Bronchial epithelial cell (primary cell): ENCODE measurements around the gene SIGLEC1. TPM values are rescaled to one million over a fixed set of nuclear protein-coding genes. Genes with fewer than 3 reads are reported as not detected.

ENCODE experiments used
- DNase-seq: peaks from one replicate; pipeline ENCODE4 v3.0.0-alpha.2; 2010; ENCODE audit warnings: low read depth
- FAIRE-seq: peaks from 2 replicates; lab custom pipeline; 2011; peaks lifted over from hg19 to GRCh38; lab: Jason Lieb, UNC
- H3K27me3 ChIP-seq: 2 replicates; pipeline ENCODE4 v1.5.1; 2011; ENCODE audit warnings: low read length; ENCODE audit not compliant: control insufficient read depth, insufficient read depth
- H3K36me3 ChIP-seq: 2 replicates; pipeline ENCODE4 v1.5.1; 2011; ENCODE audit warnings: low read length; ENCODE audit not compliant: control insufficient read depth, insufficient read depth
- H3K4me3 ChIP-seq: 2 replicates; pipeline ENCODE4 v1.5.1; 2011; ENCODE audit warnings: mild to moderate bottlenecking, low read depth, low read length, control low read depth
- CTCF ChIP-seq: IDR thresholded peaks from 2 replicates; pipeline ENCODE4 v1.5.1; 2011; ENCODE audit warnings: mild to moderate bottlenecking, moderate library complexity, low read length, control low read depth, inconsistent platforms; ENCODE audit not compliant: insufficient read depth, severe bottlenecking
- total RNA-seq: library from RNA; depleted of rRNA; stranded (reverse); fragments of >200 nt; gene quantifications from 2 replicates; pipeline ENCODE4 v1.2.1, GENCODE V29; 2014

SIGLEC1 gene
- total RNA-seq, 1 donor from 2014 or later = not detected

- no peak for TF ChIP-seq CTCF
- Histone ChIP-seq H3K36me3 (no peaks in the 10 kb centered on the region), H3K27me3 (no peaks in the 10 kb centered on the region), H3K4me3 (no peak overlapping the region)
- FAIRE-seq (no peak), DNase-seq (no peak)
Observed at GRCh38 chr20:3693376-3693775, 19.0 kb downstream of the SIGLEC1 start.

- Histone ChIP-seq H3K4me3 (no peak overlapping the region), H3K36me3 (no peaks in the 10 kb centered on the region), H3K27me3 (no peaks in the 10 kb centered on the region)
- FAIRE-seq (no peak), DNase-seq (no peak)
- no peak for TF ChIP-seq CTCF
Observed at GRCh38 chr20:3692706-3693294, 19.6 kb downstream of the SIGLEC1 start.

- no peaks in the 10 kb centered on the region for H3K36me3 ChIP-seq
- no peak for TF ChIP-seq CTCF
- H3K27me3 ChIP-seq = no peaks in the 10 kb centered on the region
- no peak for DNase-seq
- FAIRE-seq = no peak
- no peak overlapping the region for H3K4me3 ChIP-seq
Observed at GRCh38 chr20:3691897-3692296, 20.5 kb downstream of the SIGLEC1 start.

GRCh38 chr20:3691306-3691705 lies 21.1 kb downstream of the SIGLEC1 start:
- Histone ChIP-seq H3K36me3 (no peaks in the 10 kb centered on the region), H3K27me3 (peaks cover 2% of the 10 kb centered on the region), H3K4me3 (no peak overlapping the region)
- FAIRE-seq (no peak), DNase-seq (no peak)
- no peak for TF ChIP-seq CTCF

GRCh38 chr20:3690413-3690812 lies 22.0 kb downstream of the SIGLEC1 start:
- TF ChIP-seq CTCF = no peak
- no peaks in the 10 kb centered on the region for H3K36me3 ChIP-seq
- peaks cover 3% of the 10 kb centered on the region for H3K27me3 ChIP-seq

GRCh38 chr20:3689978-3690377 lies 22.4 kb downstream of the SIGLEC1 start:
- no peaks in the 10 kb centered on the region for H3K36me3 ChIP-seq
- TF ChIP-seq CTCF = no peak
- peaks cover 4% of the 10 kb centered on the region for H3K27me3 ChIP-seq
- DNase-seq (no peak), FAIRE-seq (no peak)
- H3K4me3 ChIP-seq = no peak overlapping the region

More at GRCh38 chr20:3690413-3690812, 22.0 kb downstream of the SIGLEC1 start:
- no peak overlapping the region for H3K4me3 ChIP-seq
- no peak for DNase-seq
- FAIRE-seq = no peak
